ENCODE data around the gene SVOP.
"Not testable (repeated sequence)": the region's sequence is repeated elsewhere in the genome, so short reads cannot be mapped to it uniquely, and the experiment has no call there.

The SVOP gene

GRCh38 chr12:108888031-108888430, 132.8 kb downstream of the SVOP start:
- DNase-seq (ENCODE audit: low read depth, low spot score): no peak

GRCh38 chr12:108886873-108887629, 133.8 kb downstream of the SVOP start:
- DNase-seq (ENCODE audit: low read depth, low spot score): no peak

DNA sequence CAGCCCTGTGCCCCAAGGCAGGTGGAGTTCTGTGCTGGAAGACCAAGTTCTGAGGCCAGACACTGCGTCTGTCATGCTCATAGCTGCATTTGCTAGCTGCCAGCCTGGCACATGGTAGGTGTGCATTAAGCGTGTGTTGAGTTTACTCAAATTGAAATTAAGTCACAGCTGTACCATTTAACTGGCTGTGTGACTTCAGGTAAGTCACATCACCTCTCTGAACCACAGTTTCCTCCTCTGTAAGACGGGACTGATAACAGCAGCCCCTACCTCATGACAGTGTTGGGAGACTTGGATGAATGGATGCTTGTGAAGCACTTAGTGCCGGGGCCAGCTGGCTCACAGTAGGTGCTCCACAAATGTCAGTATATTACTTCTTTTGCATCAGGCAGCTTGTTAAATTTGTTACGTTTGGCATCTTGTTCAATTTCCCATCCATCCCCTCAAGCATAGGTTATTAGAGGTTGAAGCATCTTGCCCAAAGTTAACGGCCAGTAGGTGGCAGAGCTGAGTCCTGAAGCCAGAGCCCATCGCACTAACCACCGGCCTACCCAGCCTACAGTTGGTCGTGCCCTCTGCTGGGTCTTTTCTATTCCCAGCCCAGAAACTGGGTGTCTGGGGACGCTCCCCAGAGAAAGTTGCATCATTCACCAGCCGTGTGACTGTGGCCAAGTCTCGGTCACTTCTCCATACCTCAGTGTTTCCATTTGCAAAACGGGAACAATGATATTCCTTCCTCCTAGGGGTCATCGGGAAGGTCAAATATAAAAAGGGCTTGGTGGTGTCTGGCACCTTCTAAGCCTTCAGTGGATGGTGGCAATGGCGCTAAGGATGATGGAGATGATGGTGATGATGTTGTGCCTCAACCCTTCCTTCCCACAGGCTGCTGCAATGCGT, 136.5 kb downstream of the SVOP start:
- DNase-seq (ENCODE audit: low read depth, low spot score): peak; percentile 58

DNA sequence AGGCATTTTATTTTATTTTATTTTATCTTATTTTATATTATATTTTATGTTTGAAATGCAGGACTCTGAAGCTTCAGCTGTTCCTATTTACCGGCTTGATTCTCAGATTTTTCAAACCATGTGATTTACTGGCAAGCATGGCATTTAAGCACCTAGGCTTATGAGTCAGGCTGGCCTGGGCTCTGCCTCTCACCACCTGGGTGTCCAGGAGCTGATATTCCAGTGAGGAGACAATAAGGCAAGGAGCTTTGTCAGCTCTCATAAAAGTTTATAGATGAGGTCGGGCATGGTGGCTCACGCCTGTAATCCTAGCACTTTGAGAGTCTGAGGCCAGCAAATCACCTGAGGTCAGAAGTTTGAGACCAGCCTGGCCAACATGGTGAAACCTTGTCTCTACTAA, 138.9 kb downstream of the SVOP start:
- no peak for DNase-seq (ENCODE audit: low read depth, low spot score)

DNA sequence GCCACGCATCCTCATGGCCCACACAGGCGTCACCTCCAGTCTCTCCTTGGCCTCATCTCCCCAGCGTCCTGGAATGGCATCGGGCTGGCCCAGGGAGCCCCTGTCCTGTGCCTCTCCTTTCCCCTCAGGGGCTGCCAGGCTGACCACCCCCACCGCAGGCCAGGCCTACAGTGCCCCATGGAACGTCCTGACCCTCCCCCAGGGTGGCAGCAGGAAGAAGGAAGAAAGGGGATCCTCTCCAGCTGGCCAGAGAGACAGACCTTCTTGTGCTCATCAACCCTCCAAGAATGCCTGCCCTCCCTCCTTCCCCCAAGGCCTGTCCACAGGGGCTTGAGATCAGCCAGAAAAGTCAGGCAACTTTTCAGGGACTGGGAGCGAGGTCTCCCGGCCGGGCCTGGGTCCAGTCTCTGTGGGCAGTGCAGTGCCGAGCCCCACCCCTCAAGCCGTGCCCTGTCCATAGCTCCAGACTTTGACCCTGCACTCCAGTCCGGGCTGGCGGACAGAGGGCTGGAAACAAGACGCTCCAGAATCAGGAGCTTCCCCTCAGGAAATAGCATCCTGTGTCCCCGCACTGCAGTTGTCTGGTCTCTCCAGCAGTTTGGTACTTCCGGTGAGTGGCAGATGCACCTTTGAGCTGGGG, 141.1 kb downstream of the SVOP start, which contains the start of gene DAO:
TSS of gene DAO (plus strand) at position 478 of the 640 bp plus-strand sequence. CDS start 4,915 bp downstream, outside the sequence.
- DNase-seq (ENCODE audit: low read depth, low spot score): no peak

- DNase-seq (ENCODE audit: low read depth, low spot score): no peak
Observed at GRCh38 chr12:108876550-108876949, 144.3 kb downstream of the SVOP start.

DNA sequence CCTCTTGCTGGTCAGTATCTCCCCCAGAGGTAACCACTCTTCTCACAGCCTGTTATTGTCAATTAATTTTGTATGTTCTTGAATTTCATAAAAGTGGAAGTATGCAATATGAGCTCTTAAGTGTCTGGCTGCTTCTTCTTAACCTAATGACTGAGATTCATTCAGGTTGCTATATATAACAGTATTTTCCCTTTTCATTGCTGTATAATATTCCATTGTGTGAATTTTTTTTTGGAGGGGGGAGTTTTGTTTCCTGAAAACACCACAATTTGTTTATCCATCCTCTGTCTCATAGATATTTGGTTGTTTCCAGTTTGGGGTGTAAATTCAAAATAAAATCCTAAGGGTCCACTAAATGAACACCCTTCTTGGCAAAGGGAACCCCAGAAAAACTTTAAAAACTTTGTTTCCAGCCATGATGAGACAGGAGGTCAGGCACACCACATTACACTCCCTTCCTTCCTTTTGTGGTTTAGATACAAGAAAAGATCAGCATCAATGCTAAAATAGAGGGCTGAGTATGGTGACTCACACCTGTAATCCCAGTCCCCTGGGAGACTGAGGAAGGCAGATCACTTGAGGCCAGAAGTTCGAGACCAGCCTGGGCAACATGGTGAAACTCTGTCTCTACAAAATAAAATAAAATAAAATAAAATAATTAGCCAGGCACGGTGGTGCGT, 145.0 kb downstream of the SVOP start:
- DNase-seq (ENCODE audit: low read depth, low spot score): no peak

- DNase-seq (ENCODE audit: low read depth, low spot score): no peak
Observed at GRCh38 chr12:108875280-108875679, 145.6 kb downstream of the SVOP start.

DNA sequence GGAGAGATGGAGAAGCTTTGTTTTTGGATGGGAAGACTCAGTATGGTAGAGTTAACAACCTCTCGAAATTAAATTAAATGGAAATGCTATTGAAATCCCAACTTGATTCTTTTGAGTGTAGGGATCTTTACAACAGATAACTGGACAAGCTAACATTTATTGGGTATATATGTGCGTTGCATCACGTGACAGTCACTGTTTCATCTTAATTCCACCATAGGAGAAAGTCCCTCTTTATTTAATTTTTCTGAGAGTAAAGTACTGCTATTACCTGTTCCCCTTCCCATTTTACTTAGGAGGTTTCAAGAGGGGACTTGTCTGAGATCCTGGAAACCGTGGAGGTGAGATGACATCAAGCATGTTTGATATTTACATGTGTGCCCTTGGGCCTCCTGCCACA, 152.1 kb downstream of the SVOP start:
- DNase-seq (ENCODE audit: low read depth, low spot score): no peak

- not testable (repeated sequence) for DNase-seq (ENCODE audit: low read depth, low spot score)
Observed at GRCh38 chr12:108866083-108866482, 154.8 kb downstream of the SVOP start.

DNA sequence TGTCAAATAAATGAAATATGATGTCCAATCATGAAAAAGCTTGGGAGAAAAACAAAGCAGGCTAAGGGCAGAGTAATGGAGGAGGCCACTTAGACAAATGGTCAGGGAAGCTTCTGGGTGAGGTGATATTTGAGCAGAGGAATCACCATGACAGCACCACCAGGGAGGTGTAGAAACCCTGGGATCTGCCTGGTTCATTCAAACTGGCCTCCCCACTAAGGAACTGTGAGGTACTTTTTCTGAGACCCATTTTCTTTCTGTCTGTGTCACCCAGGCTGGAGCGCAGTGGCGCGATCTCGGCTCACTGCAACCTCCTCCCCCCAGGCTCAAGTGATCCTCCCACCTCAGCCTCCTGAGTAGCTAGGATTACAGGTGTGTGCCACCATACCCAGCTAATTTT, 155.7 kb downstream of the SVOP start:
- DNase-seq (ENCODE audit: low read depth, low spot score): no peak

DNA sequence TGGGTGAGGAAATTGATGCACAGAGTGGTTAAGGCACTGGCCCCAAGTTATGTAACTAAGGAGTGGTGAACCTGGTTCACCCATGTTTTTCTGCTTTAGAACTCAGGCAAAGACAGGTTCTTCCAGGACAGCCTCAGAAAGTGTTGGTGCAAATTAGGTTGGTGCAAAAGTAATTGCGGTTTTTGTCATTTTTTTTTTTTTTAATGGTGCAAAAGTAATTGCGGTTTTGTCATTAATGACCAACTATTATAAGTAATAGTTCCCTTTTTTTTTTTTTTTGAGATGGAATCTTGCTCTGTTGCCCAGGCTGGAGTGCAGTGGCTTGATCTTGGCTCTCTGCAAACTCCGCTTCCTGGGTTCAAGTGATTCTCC, 158.3 kb downstream of the SVOP start:
- no peak for DNase-seq (ENCODE audit: low read depth, low spot score)

- DNase-seq (ENCODE audit: low read depth, low spot score): no peak
Observed at GRCh38 chr12:108861878-108862587, 158.8 kb downstream of the SVOP start.

- DNase-seq (ENCODE audit: low read depth, low spot score): no peak
Observed at GRCh38 chr12:108860443-108860842, 160.4 kb downstream of the SVOP start.

GRCh38 chr12:108859923-108860291, 161.0 kb downstream of the SVOP start:
- DNase-seq (ENCODE audit: low read depth, low spot score): no peak

GRCh38 chr12:108859141-108859922, 161.5 kb downstream of the SVOP start:
- not testable (repeated sequence) for DNase-seq (ENCODE audit: low read depth, low spot score)

GRCh38 chr12:108858311-108859074, 162.4 kb downstream of the SVOP start:
- peak; percentile 40 for DNase-seq (ENCODE audit: low read depth, low spot score)
